ENCODE data around the gene TIMM17B.
"Not testable (repeated sequence)": the region's sequence is repeated elsewhere in the genome, so short reads cannot be mapped to it uniquely, and the experiment has no call there.

Gene TIMM17B

DNA sequence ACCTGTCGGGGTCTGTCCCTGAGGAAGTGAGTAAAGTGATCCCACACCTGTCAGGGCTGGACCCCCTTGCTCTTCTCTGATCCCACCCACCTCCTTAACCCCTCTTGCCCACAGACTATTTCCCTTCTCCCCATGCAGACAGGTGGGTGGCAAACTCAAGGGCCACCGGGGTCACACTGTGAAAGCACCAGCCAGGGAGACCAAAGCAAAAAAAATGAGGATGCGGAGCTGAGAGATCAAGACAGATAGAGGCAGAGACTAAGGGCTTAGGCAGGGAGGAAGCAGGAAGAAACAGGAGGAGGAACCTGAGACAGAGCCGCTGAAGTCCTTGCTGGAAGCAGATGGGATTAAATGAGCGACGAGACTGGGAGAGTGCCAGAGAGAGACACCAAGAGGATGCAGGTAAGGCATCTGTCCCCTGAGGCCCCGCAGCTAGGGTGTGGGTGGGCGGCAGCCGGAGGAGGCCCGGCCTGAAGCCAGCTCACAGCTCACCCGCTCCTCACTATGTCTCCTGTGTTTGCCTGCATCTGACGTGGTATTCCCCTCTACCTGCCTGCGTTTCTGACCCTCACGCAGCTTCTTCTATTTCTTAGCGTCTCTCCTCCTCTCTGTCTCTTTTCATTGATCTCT lies 7.2 kb downstream of the TIMM17B start:
- no peak for TF ChIP-seq CTCF (IDR thresholded peaks at IDR 0.05; ENCODE audit: low read depth, low read length)
- DNase-seq (ENCODE audit: low read depth in 2 of 2): no peak
- peak overlapping the region in 1 of 2 donors; percentile 52 for H3K4me3 ChIP-seq (replicated peaks in 1 of 2; ENCODE audit: low read depth in 2 of 2, low read length in 2 of 2)

- not testable (repeated sequence) for H3K4me3 ChIP-seq (replicated peaks in 1 of 2; ENCODE audit: low read depth in 2 of 2, low read length in 2 of 2); DNase-seq (ENCODE audit: low read depth in 2 of 2)
These were observed 11.0 kb downstream of the TIMM17B start for GRCh38 chrX:48886586-48886985.

DNA sequence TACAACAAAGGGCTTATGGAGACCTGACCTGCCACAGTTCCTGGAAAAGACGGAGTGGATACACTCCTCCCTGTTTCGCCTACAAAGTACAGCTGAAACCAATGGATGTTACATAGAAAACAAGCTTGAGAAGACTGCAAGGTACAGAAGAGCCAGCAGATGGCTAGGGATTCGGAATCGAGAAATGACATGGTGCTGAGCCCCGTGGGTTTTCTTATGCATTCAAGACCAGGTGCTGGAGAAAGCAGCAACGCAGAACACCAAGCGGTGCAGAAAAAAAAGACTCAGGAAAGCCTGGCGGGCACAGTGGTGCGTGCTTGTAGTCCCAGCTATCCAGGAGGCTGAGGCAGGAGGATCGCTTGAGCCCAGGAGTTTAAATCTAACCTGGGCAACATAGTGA lies 13.8 kb downstream of the TIMM17B start:
- no peak overlapping the region for H3K4me3 ChIP-seq (replicated peaks in 1 of 2; ENCODE audit: low read depth in 2 of 2, low read length in 2 of 2)
- TF ChIP-seq CTCF (IDR thresholded peaks at IDR 0.05; ENCODE audit: low read depth, low read length): no peak
- no peak for DNase-seq (ENCODE audit: low read depth in 2 of 2)

DNA sequence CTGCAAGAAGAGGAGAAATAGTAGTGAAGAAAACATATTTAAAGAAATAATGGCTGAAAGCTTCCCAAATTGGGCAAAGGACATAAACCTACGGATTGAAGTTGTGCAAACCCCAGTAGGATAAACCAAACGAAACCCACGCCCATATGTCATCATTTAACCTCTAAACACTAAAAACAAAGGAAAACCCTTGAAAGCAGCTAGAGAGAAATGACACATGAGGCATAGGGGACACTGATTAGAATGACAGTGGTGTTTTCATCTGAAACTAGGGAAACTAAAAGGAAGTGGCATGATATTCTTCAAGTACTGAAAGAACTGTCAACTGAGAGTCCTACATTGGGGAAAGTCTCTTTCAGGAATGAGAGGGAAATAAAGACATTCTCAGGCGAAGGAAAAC lies 20.6 kb downstream of the TIMM17B start:
- DNase-seq (ENCODE audit: low read depth in 2 of 2); H3K4me3 ChIP-seq (replicated peaks in 1 of 2; ENCODE audit: low read depth in 2 of 2, low read length in 2 of 2): not testable (repeated sequence)

DNA sequence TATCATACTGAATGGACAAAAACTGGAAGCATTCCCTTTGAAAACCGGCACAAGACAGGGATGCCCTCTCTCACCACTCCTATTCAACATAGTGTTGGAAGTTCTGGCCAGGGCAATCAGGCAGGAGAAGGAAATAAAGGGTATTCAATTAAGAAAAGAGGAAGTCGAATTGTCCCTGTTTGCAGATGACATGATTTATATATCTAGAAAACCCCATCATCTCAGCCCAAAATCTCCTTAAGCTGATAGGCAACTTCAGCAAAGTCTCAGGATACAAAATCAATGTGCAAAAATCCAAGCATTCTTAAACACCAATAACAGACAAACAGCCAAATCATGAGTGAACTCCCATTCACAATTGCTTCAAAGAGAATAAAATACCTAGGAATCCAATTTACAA lies 25.6 kb downstream of the TIMM17B start:
- not testable (repeated sequence) for H3K4me3 ChIP-seq (replicated peaks in 1 of 2; ENCODE audit: low read depth in 2 of 2, low read length in 2 of 2); DNase-seq (ENCODE audit: low read depth in 2 of 2)

DNA sequence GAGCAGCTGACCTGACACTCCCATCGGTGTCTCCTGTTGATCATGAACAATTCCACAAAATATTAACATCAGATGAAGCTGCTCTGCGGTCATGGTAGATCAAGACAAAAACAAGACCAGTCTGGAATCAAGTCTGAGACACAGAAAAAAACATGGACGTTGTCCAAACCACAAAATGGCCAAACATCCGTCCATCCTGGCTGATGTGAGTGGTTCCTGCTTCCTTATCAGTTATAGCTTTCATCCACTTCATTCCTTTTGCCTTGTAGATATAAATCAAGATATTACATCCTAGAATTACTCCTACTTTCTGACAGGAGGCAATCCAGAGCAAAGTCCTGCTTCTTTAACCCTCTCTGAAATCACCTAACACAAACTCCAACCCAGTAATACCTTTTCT lies 33.4 kb downstream of the TIMM17B start:
- TF ChIP-seq CTCF (IDR thresholded peaks at IDR 0.05; ENCODE audit: low read depth, low read length): no peak
- DNase-seq (ENCODE audit: low read depth in 2 of 2): peak; percentile 25 to 34
- no peak overlapping the region for H3K4me3 ChIP-seq (replicated peaks in 1 of 2; ENCODE audit: low read depth in 2 of 2, low read length in 2 of 2)

DNA sequence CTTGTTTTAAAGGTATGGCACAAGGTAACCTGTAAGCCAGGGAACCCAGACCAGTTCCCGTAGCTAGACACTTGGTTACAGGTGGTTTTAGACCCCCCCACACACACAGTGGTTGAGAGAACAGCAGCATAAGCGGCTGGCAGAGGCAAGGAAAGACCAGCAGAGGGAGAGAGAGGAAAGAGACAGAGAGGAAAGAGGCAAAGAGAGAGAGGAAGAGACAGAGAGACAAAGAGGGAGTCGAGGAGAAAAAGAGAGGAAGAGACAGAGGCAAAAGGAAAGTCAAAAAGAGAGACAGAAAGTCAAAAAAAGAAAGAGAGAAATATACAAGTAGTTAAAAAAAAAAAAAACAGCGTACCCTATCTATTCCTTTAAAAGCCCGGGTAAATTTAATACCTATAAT lies 42.7 kb downstream of the TIMM17B start:
- peak; percentile 46 for TF ChIP-seq CTCF (IDR thresholded peaks at IDR 0.05; ENCODE audit: low read depth, low read length)
- DNase-seq (ENCODE audit: low read depth in 2 of 2): peak; percentile 3 to 31
- no peak overlapping the region for H3K4me3 ChIP-seq (replicated peaks in 1 of 2; ENCODE audit: low read depth in 2 of 2, low read length in 2 of 2)

DNA sequence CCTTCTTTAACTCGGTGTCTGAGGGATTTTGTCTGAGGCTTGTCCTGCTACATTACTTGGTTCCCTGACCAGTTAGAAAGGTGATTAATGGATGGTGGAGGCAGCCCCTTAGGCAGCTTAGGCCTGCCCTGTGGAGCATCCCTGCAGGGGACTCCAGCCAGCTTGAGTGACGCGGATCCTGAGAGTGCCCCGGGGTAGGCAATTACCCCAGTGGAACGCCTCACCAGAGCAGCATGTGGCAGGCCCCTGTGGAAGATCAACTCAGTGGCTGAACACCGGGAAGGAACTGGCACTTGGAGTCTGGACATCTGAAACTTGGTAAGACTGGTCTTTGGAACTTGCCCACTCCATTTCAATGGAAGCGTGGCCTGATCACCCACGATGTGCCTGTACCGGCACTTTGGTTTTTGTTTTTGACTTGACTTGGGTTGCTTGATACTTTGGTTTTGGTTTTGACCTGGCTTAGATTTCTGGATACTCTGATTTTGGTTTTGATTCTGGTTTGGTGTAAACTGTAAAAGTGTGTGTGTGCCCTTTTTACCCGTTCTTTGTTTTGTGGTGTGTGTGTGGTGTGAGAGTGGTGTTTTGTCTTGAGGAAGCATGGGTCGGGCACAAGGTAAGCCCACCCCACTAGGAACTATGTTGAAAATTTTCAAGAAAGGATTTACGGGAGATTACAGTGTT lies 43.3 kb downstream of the TIMM17B start:
- H3K4me3 ChIP-seq (replicated peaks in 1 of 2; ENCODE audit: low read depth in 2 of 2, low read length in 2 of 2): not testable (repeated sequence)

DNA sequence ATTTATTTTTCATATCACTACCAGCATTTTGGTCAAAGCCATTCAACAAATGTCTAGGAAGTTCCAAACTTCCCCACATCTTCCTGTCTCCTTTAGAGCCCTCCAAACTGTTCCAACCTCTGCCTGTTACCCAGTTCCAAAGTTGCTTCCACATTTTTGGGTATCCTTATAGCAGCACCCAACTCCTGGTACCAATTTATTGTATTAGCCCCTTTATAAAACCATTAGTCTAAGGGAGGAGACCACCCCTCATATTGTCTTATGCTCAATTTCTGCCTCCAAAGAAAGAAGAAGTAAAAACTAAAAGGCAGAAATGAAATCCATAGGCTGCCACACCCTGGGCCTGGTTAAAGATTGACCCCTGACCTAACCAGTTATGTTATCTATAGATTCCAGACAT lies 44.1 kb downstream of the TIMM17B start:
- DNase-seq (ENCODE audit: low read depth in 2 of 2); H3K4me3 ChIP-seq (replicated peaks in 1 of 2; ENCODE audit: low read depth in 2 of 2, low read length in 2 of 2): not testable (repeated sequence)

More for the DNA sequence above, 43.3 kb downstream of the TIMM17B start:
- not testable (repeated sequence) for DNase-seq (ENCODE audit: low read depth in 2 of 2)

Measured in cardiac fibroblast (primary cell).